Neural cell (in vitro differentiated cells): ENCODE measurements around the gene SAT1.

ENCODE experiments used
- CTCF ChIP-seq: fragments of 450-650 bp; IDR thresholded peaks from 2 replicates; pipeline ENCODE4 v1.5.1; 2014; ENCODE audit warnings: antibody characterized with exemption, mild to moderate bottlenecking, moderate library complexity; ENCODE audit not compliant: poor library complexity, severe bottlenecking
- EP300 ChIP-seq: fragments of 450-650 bp; conservative IDR thresholded peaks from 2 replicates; pipeline ENCODE4 v1.6.1; 2014; ENCODE audit warnings: antibody characterized with exemption, mild to moderate bottlenecking, moderate library complexity; ENCODE audit not compliant: poor library complexity, severe bottlenecking
- EZH2 ChIP-seq: fragments of 200-600, 300-800 bp; shearing (Covaris generic), sonication (generic); IDR thresholded peaks from 2 replicates; pipeline ENCODE4 v1.6.1; 2014; ENCODE audit warnings: antibody characterized with exemption, low read length, borderline replicate concordance, mild to moderate bottlenecking; ENCODE audit not compliant: insufficient read depth, poor library complexity, severe bottlenecking
- MXI1 ChIP-seq: fragments of 450-650 bp; conservative IDR thresholded peaks from 2 replicates; pipeline ENCODE4 v1.6.1; 2014; ENCODE audit warnings: antibody characterized with exemption, mild to moderate bottlenecking; ENCODE audit not compliant: poor library complexity, severe bottlenecking
- POLR2AphosphoS5 ChIP-seq: IDR thresholded peaks from 2 replicates; pipeline ENCODE4 v1.6.1; 2012
- RAD21 ChIP-seq: fragments of 450-650 bp; conservative IDR thresholded peaks from 2 replicates; pipeline ENCODE4 v1.6.1; 2014; ENCODE audit warnings: antibody characterized with exemption, mild to moderate bottlenecking, moderate library complexity
- REST ChIP-seq: IDR thresholded peaks from 2 replicates; pipeline ENCODE4 v1.6.1; 2012; ENCODE audit warnings: borderline replicate concordance
- SMC3 ChIP-seq: fragments of 450-650 bp; conservative IDR thresholded peaks from 2 replicates; pipeline ENCODE4 v1.6.1; 2014; ENCODE audit warnings: antibody characterized with exemption, mild to moderate bottlenecking, moderate library complexity; ENCODE audit not compliant: poor library complexity
- TAF1 ChIP-seq: IDR thresholded peaks from 2 replicates; pipeline ENCODE4 v1.6.1; 2012; ENCODE audit warnings: low read depth

GRCh38 chrX:23737413-23737812 lies 45.6 kb upstream of the SAT1 start:
- TF ChIP-seq CTCF, result no peak
- no peak for TF ChIP-seq EZH2
- no peak for TF ChIP-seq RAD21
- no peak for TF ChIP-seq SMC3
- TF ChIP-seq POLR2AphosphoS5, result no peak
- TF ChIP-seq MXI1, result no peak
- no peak for TF ChIP-seq EP300
- no peak for TF ChIP-seq TAF1
- no peak for TF ChIP-seq REST
